OCI-LY3 (cell line): Measurements from ENCODE around the gene RREB1.

Experiments
- H2AFZ ChIP-seq: fragments of 200-600, 300-600 bp; shearing (Covaris generic); 2 replicates; pipeline ENCODE4 v1.6.0; 2014; ENCODE audit warnings: antibody characterized with exemption, low read depth, low read length
- H3K27ac ChIP-seq: fragments of 200-600, 300-600 bp; sonication (generic); 2 replicates; pipeline ENCODE4 v1.5.1; 2014; ENCODE audit warnings: mild to moderate bottlenecking, low read length, moderate library complexity, mixed read lengths
- H3K27me3 ChIP-seq: fragments of 200-600, 300-600 bp; sonication (generic); 2 replicates; pipeline ENCODE4 v1.6.1; 2014; ENCODE audit warnings: low read depth, low read length, mixed read lengths
- H3K36me3 ChIP-seq: fragments of 200-600, 300-600 bp; sonication (generic); replicated peaks from 2 replicates; pipeline ENCODE3; 2014; ENCODE audit warnings: low read depth, low read length, mixed read lengths
- H3K4me1 ChIP-seq: fragments of 300-600, 200-600 bp; sonication (generic); 2 replicates; pipeline ENCODE4 v1.6.1; 2014; ENCODE audit warnings: low read length, mixed read lengths
- H3K4me2 ChIP-seq: fragments of 200-600, 300-600 bp; sonication (generic); 2 replicates; pipeline ENCODE4 v1.6.1; 2014; ENCODE audit warnings: low read length, mixed read lengths
- H3K4me3 ChIP-seq: fragments of 300-600, 200-600 bp; sonication (generic); 2 replicates; pipeline ENCODE4 v1.5.1; 2014; ENCODE audit warnings: antibody characterized with exemption, mild to moderate bottlenecking, low read length, moderate library complexity
- H3K79me2 ChIP-seq: fragments of 300-600, 200-600 bp; shearing (Covaris generic); 2 replicates; pipeline ENCODE4 v1.6.1; 2014; ENCODE audit warnings: mild to moderate bottlenecking, low read length, mixed read lengths
- H3K9ac ChIP-seq: fragments of 300-600, 200-600 bp; shearing (Covaris generic); 2 replicates; pipeline ENCODE4 v1.6.0; 2014; ENCODE audit warnings: mild to moderate bottlenecking, low read length, moderate library complexity
- H3K9me3 ChIP-seq: fragments of 200-600, 300-600 bp; shearing (Covaris generic); 2 replicates; pipeline ENCODE4 v1.6.1; 2014; ENCODE audit warnings: low read length, mixed read lengths; ENCODE audit not compliant: insufficient read depth
- H4K20me1 ChIP-seq: fragments of 200-600, 300-600 bp; sonication (generic); 2 replicates; pipeline ENCODE4 v1.6.1; 2016; ENCODE audit warnings: low read length, mixed read lengths; ENCODE audit not compliant: insufficient read depth
- EZH2phosphoT487 ChIP-seq: fragments of 200-600 bp; shearing (Covaris generic); IDR thresholded peaks from 2 replicates; pipeline ENCODE4 v1.6.1; 2018; ENCODE audit warnings: antibody characterized with exemption, mixed run types, low read depth
- TF ChIP-seq, protein P1 (sequence below): fragments of 200-600, 300-600 bp; sonication (generic); IDR thresholded peaks from 2 replicates; pipeline ENCODE4 v1.5.1; 2014; ENCODE audit warnings: antibody characterized with exemption, low read length, low read depth

Gene RREB1

DNA sequence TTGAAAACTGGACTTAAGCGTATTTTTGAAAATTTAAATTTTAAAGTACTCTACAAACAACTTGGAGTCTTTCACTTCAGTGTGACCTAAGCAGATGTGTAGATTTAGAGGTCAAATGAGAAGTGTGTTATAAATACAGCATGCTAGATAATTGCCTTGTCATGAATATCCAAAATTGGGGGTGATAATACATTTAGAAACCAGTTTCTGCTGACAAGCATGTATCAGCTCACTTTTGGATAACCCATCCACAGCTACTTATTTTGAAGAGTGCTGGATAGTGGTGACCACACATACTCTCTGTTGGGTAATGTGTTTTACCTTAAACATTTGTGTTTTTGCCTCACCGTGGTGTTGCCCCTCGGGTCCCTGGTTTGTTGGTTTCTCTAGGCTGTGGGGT, 14.9 kb downstream of the RREB1 start:
- Histone ChIP-seq H3K4me3 (no peak overlapping the region), H2AFZ (no peak overlapping the region), H3K79me2 (peaks cover 93% of the 10 kb centered on the region), H3K4me2 (no peak overlapping the region), H4K20me1 (peaks cover 73% of the 10 kb centered on the region), H3K9me3 (no peaks in the 10 kb centered on the region), H3K27ac (no peak overlapping the region), H3K36me3 (peaks cover 3% of the 10 kb centered on the region), H3K27me3 (no peaks in the 10 kb centered on the region), H3K4me1 (peaks cover 15% of the 10 kb centered on the region), H3K9ac (no peak overlapping the region)
- TF ChIP-seq EZH2phosphoT487, result no peak
- TF ChIP-seq, protein P1, sequence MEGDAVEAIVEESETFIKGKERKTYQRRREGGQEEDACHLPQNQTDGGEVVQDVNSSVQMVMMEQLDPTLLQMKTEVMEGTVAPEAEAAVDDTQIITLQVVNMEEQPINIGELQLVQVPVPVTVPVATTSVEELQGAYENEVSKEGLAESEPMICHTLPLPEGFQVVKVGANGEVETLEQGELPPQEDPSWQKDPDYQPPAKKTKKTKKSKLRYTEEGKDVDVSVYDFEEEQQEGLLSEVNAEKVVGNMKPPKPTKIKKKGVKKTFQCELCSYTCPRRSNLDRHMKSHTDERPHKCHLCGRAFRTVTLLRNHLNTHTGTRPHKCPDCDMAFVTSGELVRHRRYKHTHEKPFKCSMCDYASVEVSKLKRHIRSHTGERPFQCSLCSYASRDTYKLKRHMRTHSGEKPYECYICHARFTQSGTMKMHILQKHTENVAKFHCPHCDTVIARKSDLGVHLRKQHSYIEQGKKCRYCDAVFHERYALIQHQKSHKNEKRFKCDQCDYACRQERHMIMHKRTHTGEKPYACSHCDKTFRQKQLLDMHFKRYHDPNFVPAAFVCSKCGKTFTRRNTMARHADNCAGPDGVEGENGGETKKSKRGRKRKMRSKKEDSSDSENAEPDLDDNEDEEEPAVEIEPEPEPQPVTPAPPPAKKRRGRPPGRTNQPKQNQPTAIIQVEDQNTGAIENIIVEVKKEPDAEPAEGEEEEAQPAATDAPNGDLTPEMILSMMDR, result no peak

DNA sequence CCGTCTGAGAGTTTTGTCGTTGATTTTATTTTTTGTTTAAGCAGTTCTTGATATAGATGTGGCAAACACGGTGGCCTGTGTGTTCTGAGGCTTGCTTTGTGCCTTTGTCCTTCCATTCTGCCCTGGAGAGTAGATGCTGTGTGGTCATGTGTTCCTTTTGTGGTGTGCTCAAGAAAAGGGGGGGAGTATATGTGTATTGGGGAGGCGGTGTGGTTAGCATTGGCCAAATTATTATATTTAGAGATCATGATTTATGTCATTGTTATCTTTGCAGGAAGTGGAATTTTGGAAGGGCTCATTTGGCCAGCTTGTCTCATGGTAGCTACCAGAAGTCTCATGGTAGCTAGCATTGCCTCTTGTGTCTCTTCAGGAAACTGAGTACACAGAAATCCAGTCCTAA, 16.4 kb downstream of the RREB1 start:
- H3K9me3 ChIP-seq, result no peaks in the 10 kb centered on the region
- peaks cover 83% of the 10 kb centered on the region for H4K20me1 ChIP-seq
- no peak overlapping the region for H3K27ac ChIP-seq
- no peak overlapping the region for H3K9ac ChIP-seq
- no peak overlapping the region for H2AFZ ChIP-seq
- H3K79me2 ChIP-seq, result peaks cover 95% of the 10 kb centered on the region
- no peak overlapping the region for H3K4me2 ChIP-seq
- TF ChIP-seq, protein P1, result no peak
- TF ChIP-seq EZH2phosphoT487, result no peak
- peaks cover 3% of the 10 kb centered on the region for H3K36me3 ChIP-seq
- no peaks in the 10 kb centered on the region for H3K27me3 ChIP-seq
- H3K4me1 ChIP-seq, result peaks cover 29% of the 10 kb centered on the region
- no peak overlapping the region for H3K4me3 ChIP-seq

GRCh38 chr6:7124636-7125035, 16.9 kb downstream of the RREB1 start:
- Histone ChIP-seq H3K27ac (no peak overlapping the region), H3K27me3 (no peaks in the 10 kb centered on the region), H3K79me2 (peaks cover 95% of the 10 kb centered on the region), H3K4me1 (peaks cover 34% of the 10 kb centered on the region), H3K9ac (no peak overlapping the region), H3K4me2 (no peak overlapping the region), H4K20me1 (peaks cover 83% of the 10 kb centered on the region), H3K9me3 (no peaks in the 10 kb centered on the region), H3K36me3 (peaks cover 3% of the 10 kb centered on the region), H3K4me3 (no peak overlapping the region), H2AFZ (no peak overlapping the region)
- no peak for TF ChIP-seq EZH2phosphoT487
- TF ChIP-seq, protein P1, result no peak

DNA sequence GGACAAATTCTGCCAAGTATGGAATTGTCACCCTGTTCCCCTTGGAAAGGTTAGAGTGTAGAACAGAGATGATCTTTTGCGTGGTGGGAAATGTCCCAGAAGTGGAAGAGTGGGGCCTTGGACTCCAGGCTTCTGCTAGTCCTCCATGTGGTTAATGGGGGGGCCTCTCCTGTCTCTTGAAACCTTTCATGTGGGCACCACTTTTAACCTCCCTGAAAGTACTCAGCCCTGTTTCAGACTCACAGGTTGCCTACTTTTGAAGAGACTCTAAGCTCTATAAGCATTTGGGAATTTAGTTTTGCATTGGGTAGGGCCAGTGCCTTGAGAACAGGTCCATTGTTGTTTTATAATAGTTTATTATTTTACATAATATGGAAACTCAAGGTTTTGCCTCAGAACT, 17.5 kb downstream of the RREB1 start:
- Histone ChIP-seq H3K9ac (no peak overlapping the region), H3K27ac (no peak overlapping the region), H2AFZ (no peak overlapping the region), H3K4me1 (peaks cover 41% of the 10 kb centered on the region), H3K4me3 (no peak overlapping the region), H4K20me1 (peaks cover 83% of the 10 kb centered on the region), H3K4me2 (no peak overlapping the region), H3K36me3 (peaks cover 3% of the 10 kb centered on the region), H3K79me2 (peaks cover 95% of the 10 kb centered on the region), H3K9me3 (no peaks in the 10 kb centered on the region), H3K27me3 (no peaks in the 10 kb centered on the region)
- no peak for TF ChIP-seq EZH2phosphoT487
- TF ChIP-seq, protein P1, result no peak
